NCI-H1092 treated with DMSO at 0.1 percent for 48 hours (cell line): Measurements from ENCODE around the gene DNAJB2.
"Not testable (repeated sequence)": the region's sequence is repeated elsewhere in the genome, so short reads cannot be mapped to it uniquely, and the experiment has no call there.

Experiments used
- DNase-seq: peaks from one replicate; lab custom pipeline; 2025; lab: John Stamatoyannopoulos, UW

DNAJB2 gene

GRCh38 chr2:219302412-219302968 is 23.3 kb downstream of the DNAJB2 start:
- no peak for DNase-seq

DNA sequence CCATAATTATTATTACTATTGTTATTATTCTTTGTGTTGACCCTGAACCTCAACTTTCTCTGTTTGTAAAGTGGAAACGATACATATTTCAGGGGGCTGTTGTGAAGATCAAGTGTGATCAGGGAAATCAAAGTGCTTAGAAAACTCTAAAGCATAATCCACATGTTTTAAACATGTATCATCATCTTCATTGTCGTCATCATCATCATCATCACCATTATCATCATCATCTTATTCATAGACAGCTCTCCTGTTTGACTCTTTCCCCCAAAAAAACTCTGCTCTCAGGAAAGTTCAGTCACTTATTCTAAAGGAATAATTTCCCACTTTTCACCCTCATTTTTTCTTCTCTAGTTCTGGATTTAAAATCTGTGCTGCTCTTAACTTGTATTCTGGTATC is 25.1 kb downstream of the DNAJB2 start:
- no peak for DNase-seq

DNA sequence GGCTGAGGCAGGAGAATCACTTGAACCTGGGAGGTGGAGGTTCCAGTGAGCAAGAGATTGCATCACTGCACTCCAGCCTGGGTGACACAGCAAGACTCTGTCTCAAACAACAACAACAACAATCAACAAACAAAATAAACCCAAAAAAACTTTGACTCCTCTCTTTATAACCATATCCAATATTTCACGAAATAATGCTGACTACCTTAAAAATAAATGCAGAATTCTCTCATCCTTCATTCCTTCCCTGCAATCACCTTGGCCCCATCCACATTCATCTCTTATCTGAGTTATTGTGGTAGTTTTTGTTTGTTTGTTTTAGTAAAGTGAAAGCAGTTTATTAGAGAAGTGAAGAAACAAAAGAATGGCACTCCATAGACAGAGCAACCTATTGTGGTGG is 26.9 kb downstream of the DNAJB2 start:
- DNase-seq, result no peak

- DNase-seq, result peak; percentile 3
Observed at GRCh38 chr2:219308142-219309101, 29.3 kb downstream of the DNAJB2 start.

GRCh38 chr2:219309278-219309677 is 30.1 kb downstream of the DNAJB2 start, which contains the start of gene PTPRN:
Gene PTPRN, minus strand, starts transcription at chr2:219309401. Its CDS starts 69 bp downstream, at chr2:219309332.
- peak; percentile 27 for DNase-seq

- not testable (repeated sequence) for DNase-seq
Observed at GRCh38 chr2:219312683-219313263, 33.6 kb downstream of the DNAJB2 start.

DNA sequence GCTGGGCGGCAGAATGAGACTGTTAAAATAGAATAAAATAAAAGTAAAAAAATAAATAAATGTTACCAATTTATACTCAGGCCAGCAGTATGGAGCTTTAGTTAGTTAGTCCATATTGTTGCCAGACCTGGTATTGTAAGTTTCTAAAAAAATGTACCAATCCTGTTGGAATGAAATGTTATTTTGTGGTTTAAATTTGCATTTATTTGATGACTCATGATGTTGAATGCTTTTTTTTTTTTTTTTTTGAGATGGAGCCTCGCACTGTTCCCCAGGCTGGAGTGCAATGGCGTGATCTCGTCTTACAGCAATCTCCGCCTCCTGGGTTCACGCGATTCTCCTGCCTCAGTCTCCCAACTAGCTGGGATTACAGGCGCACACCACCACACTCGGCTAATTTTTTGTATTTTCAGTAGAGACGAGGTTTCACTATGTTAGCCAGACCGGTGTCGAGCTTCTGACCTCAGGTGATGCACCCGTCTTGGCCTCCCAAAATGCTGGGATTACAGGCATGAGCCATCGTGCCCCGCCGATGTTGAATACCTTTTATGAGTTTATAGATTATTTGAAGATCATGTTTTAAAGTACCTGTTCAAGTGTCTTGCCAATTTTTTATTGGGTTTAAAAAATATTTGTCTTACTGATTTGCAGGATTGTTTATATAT is 35.8 kb downstream of the DNAJB2 start:
- no peak for DNase-seq

DNA sequence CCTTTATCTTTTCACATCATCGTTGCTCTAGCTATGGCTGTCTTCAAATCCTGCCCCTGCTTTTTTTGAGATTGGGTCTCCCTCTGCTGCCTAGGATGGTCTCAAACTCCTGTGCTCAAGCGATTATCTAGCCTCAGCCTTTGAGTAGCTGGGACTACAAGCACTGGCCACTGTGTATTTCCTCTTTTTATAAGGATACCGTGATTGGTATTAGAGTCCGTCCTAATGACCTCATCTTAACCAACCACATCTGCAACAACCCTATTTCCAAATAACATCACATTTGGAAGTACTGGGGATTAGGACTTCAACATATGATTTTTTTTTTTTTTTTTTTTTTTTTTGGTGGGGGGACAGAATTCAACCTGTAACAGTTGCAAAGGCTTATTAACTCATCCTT is 44.3 kb downstream of the DNAJB2 start:
- DNase-seq, result no peak

DNA sequence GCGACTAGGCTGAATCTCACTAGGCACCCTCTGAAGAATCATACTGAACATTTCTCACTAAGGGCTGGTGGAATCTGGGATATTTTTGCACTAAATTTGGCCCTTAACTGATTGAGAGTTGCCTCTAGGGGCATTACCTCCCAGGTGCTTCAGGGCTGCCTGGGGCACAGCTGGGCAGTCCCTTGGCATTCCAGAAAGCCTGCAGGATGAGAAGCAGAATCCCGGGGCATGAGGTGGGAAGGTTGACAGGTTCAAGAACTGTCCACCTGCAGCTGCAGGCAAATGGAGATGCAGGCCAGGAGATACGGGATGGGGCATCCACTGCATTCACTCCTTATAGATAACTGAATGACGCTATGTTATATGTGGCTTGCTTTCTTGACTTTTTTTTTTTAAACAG is 46.0 kb downstream of the DNAJB2 start:
- no peak for DNase-seq

DNA sequence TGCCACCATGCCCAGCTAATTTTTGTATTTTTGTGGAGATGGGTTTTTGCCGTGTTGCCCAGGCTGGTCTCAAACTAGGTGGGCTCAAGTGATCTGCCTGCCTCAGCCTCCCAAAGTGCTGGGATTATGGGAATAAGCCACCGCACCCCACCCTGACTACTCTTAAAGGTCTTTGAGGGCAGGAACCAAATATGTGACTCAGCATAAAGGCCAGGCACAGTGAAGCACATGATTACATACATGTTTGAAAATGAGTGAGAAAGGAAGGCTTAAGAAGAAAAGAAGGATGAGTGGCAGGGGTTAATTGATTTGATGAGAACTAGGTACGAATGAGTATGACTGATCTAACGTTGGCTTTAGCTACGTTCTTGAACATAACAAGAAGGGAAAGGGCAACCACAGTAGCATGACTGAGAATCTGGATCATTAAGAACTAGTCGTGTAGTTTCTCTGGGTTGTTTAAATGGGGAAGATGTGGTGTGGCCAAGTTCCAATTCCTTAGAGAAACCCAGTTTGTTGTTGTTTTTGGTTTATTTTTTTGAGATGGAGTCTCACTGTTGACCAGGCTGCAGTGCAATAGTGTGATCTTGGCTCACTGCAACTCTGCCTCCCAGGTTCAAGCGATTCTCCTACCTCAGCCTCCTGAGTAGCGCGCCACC is 46.6 kb downstream of the DNAJB2 start:
- no peak for DNase-seq

GRCh38 chr2:219327719-219328118 is 48.6 kb downstream of the DNAJB2 start:
- peak; percentile 20 for DNase-seq

- DNase-seq, result no peak
Observed at GRCh38 chr2:219331560-219332213, 52.5 kb downstream of the DNAJB2 start.

- DNase-seq, result no peak
Observed at GRCh38 chr2:219332542-219332941, 53.4 kb downstream of the DNAJB2 start, which contains the start of gene RESP18. Gene RESP18, minus strand, starts transcription at chr2:219332744.

- no peak for DNase-seq
Observed at GRCh38 chr2:219334076-219334475, 54.9 kb downstream of the DNAJB2 start.

- DNase-seq, result no peak
Observed at GRCh38 chr2:219335373-219335786, 56.2 kb downstream of the DNAJB2 start.
